Right kidney (tissue), 1 donor: ENCODE data around the gene RAB5A.
"Not testable (repeated sequence)": the region's sequence is repeated elsewhere in the genome, so short reads cannot be mapped to it uniquely, and the experiment has no call there.

Source experiments
- DNase-seq: peaks from one replicate; pipeline ENCODE4 v3.0.0-alpha.2; 2016

The RAB5A gene

GRCh38 chr3:19945969-19946831 lies 697 bp upstream of the RAB5A start:
- DNase-seq = no peak

GRCh38 chr3:19947549-19948225 lies 790 bp downstream of the RAB5A start:
- DNase-seq = no peak

GRCh38 chr3:19948226-19948591 lies 1.3 kb downstream of the RAB5A start:
- no peak for DNase-seq

GRCh38 chr3:19950316-19950715 lies 3.4 kb downstream of the RAB5A start:
- no peak for DNase-seq

- no peak for DNase-seq
These were observed 7.8 kb downstream of the RAB5A start for GRCh38 chr3:19954676-19955075.

GRCh38 chr3:19957354-19957753 lies 10.5 kb downstream of the RAB5A start:
- DNase-seq = not testable (repeated sequence)

- DNase-seq = no peak
These were observed 12.6 kb downstream of the RAB5A start for GRCh38 chr3:19959505-19959904.

- no peak for DNase-seq
These were observed 13.8 kb downstream of the RAB5A start for GRCh38 chr3:19960696-19961095.

GRCh38 chr3:19961960-19962359 lies 15.1 kb downstream of the RAB5A start:
- DNase-seq = no peak

- no peak for DNase-seq
These were observed 20.3 kb downstream of the RAB5A start for GRCh38 chr3:19967208-19967607.

GRCh38 chr3:19967812-19968211 lies 20.9 kb downstream of the RAB5A start:
- DNase-seq = no peak

GRCh38 chr3:19970327-19970726 lies 23.4 kb downstream of the RAB5A start:
- no peak for DNase-seq

- DNase-seq = no peak
These were observed 25.2 kb downstream of the RAB5A start for GRCh38 chr3:19972054-19972453.

- DNase-seq = not testable (repeated sequence)
These were observed 42.0 kb downstream of the RAB5A start for GRCh38 chr3:19988904-19989303.

GRCh38 chr3:19994796-19995195 lies 47.9 kb downstream of the RAB5A start:
- no peak for DNase-seq

GRCh38 chr3:19997502-19997901 lies 50.6 kb downstream of the RAB5A start:
- DNase-seq = no peak

- DNase-seq = no peak
These were observed 55.0 kb downstream of the RAB5A start for GRCh38 chr3:20001932-20002331.

GRCh38 chr3:20007960-20008359 lies 61.1 kb downstream of the RAB5A start:
- no peak for DNase-seq

GRCh38 chr3:20008646-20009045 lies 61.7 kb downstream of the RAB5A start:
- no peak for DNase-seq

- DNase-seq = no peak
These were observed 65.3 kb downstream of the RAB5A start, which contains the start of gene PP2D1 for GRCh38 chr3:20012164-20012563. Gene PP2D1 (minus strand): TSS chr3:20012264. CDS start chr3:20012072, 192 bp downstream.

- no peak for DNase-seq
These were observed 66.5 kb downstream of the RAB5A start for GRCh38 chr3:20013396-20013795.

- no peak for DNase-seq
These were observed 68.6 kb downstream of the RAB5A start for GRCh38 chr3:20015525-20015924.

GRCh38 chr3:20016076-20016475 lies 69.2 kb downstream of the RAB5A start:
- not testable (repeated sequence) for DNase-seq
